CD14-positive monocyte (primary cell): ENCODE results near the gene GAP43. TPM values are rescaled to one million over a fixed set of nuclear protein-coding genes. Genes with fewer than 3 reads are reported as not detected.

Source experiments
- DNase-seq, 3 donors: peaks; one replicate each; pipeline ENCODE4 v3.0.0-alpha.2; 2011 to 2022
- H2AFZ ChIP-seq: 2 replicates; pipeline ENCODE4 v1.6.0; 2012; ENCODE audit warnings: mild to moderate bottlenecking, low read depth, low read length, inconsistent platforms; ENCODE audit not compliant: insufficient read depth, poor library complexity, severe bottlenecking
- H3K27ac ChIP-seq, 2 donors: 1 replicate in 1 of 2; 2 replicates in 1 of 2; pipeline ENCODE4 v1.5.1; 2012 to 2013; ENCODE audit warnings: low read length in 2 of 2, control low read depth in 1 of 2, inconsistent platforms in 1 of 2, low read depth in 1 of 2, mild to moderate bottlenecking in 1 of 2
- H3K27me3 ChIP-seq, 2 donors: one replicate each; pipeline versions ENCODE4 v1.6.0 to v1.6.1; 2011 to 2013; ENCODE audit warnings: low read length in 2 of 2; ENCODE audit not compliant: control insufficient read depth in 2 of 2, insufficient read depth in 2 of 2
- H3K36me3 ChIP-seq, 2 donors: replicated peaks in 1 of 2; 1 replicate in 1 of 2; 2 replicates in 1 of 2; pipeline versions ENCODE4 v1.5.1 to v1.6.1; 2012 to 2013; ENCODE audit warnings: low read length in 2 of 2, control low read depth in 1 of 2, inconsistent platforms in 1 of 2, mild to moderate bottlenecking in 1 of 2; ENCODE audit not compliant: insufficient read depth in 2 of 2, control insufficient read depth in 1 of 2
- H3K4me1 ChIP-seq, 2 donors: 1 replicate in 1 of 2; 2 replicates in 1 of 2; pipeline versions ENCODE4 v1.5.1 to v1.6.1; 2012 to 2013; ENCODE audit warnings: low read length in 2 of 2, control low read depth in 1 of 2, inconsistent platforms in 1 of 2, mild to moderate bottlenecking in 1 of 2, moderate library complexity in 1 of 2; ENCODE audit not compliant: insufficient read depth in 2 of 2, control insufficient read depth in 1 of 2
- H3K4me2 ChIP-seq: replicated peaks from 2 replicates; pipeline ENCODE3; 2012; ENCODE audit warnings: low read length, moderate library complexity, mild to moderate bottlenecking; ENCODE audit not compliant: poor library complexity, severe bottlenecking; ENCODE audit errors: extremely low read depth
- H3K4me3 ChIP-seq, 3 experiments: fragments of 200-600 bp in 1 of 3; sonication (generic) in 1 of 3; replicated peaks in 1 of 3; 1 replicate in 2 of 3; 2 replicates in 1 of 3; pipeline ENCODE4 v1.5.1; 2011 to 2013; ENCODE audit warnings: low read length in 3 of 3, mild to moderate bottlenecking in 3 of 3, control low read depth in 2 of 3, low read depth in 2 of 3, inconsistent platforms in 1 of 3, moderate library complexity in 1 of 3
- H3K79me2 ChIP-seq: 2 replicates; pipeline ENCODE4 v1.6.0; 2012; ENCODE audit warnings: mild to moderate bottlenecking, control low read depth, inconsistent platforms, low read length, moderate library complexity; ENCODE audit not compliant: insufficient read depth
- H3K9ac ChIP-seq: 2 replicates; pipeline ENCODE4 v1.6.0; 2017; ENCODE audit warnings: low read length, mild to moderate bottlenecking; ENCODE audit not compliant: insufficient read depth, poor library complexity, severe bottlenecking
- H3K9me3 ChIP-seq, 2 donors: replicated peaks in 1 of 2; 1 replicate in 1 of 2; 2 replicates in 1 of 2; pipeline versions ENCODE4 v1.5.1 to v1.6.1; 2012 to 2013; ENCODE audit warnings: low read length in 2 of 2, control low read depth in 1 of 2; ENCODE audit not compliant: control insufficient read depth in 1 of 2, insufficient read depth in 1 of 2
- H4K20me1 ChIP-seq: 2 replicates; pipeline ENCODE4 v1.6.0; 2012; ENCODE audit warnings: mild to moderate bottlenecking, low read length, control low read depth, moderate library complexity; ENCODE audit not compliant: insufficient read depth
- H3K27ac Mint-ChIP-seq, 7 donors: one replicate each; pipeline ENCODE4 v1.8.0; 2020; ENCODE audit warnings: mild to moderate bottlenecking in 7 of 7, mixed read lengths in 7 of 7, moderate library complexity in 6 of 7, inconsistent platforms in 2 of 7
- H3K27me3 Mint-ChIP-seq, 3 donors: one replicate each; pipeline ENCODE4 v1.8.0; 2021 to 2022; ENCODE audit warnings: low read depth in 3 of 3, mild to moderate bottlenecking in 3 of 3, mixed read lengths in 3 of 3, moderate library complexity in 3 of 3, inconsistent platforms in 1 of 3
- H3K36me3 Mint-ChIP-seq, 2 donors: one replicate each; pipeline ENCODE4 v1.8.0; 2020; ENCODE audit warnings: mixed read lengths in 2 of 2, inconsistent platforms in 1 of 2, mild to moderate bottlenecking in 1 of 2
- H3K4me1 Mint-ChIP-seq: one replicate; pipeline ENCODE4 v1.8.0; 2020; ENCODE audit warnings: mild to moderate bottlenecking, mixed read lengths
- H3K4me3 Mint-ChIP-seq, 2 donors: one replicate each; pipeline ENCODE4 v1.8.0; 2020; ENCODE audit warnings: mild to moderate bottlenecking in 2 of 2, mixed read lengths in 2 of 2, moderate library complexity in 1 of 2
- H3K9me3 Mint-ChIP-seq, 7 donors: one replicate each; pipeline ENCODE4 v1.8.0; 2020 to 2022; ENCODE audit warnings: mixed read lengths in 7 of 7, mild to moderate bottlenecking in 6 of 7, moderate library complexity in 6 of 7, inconsistent platforms in 2 of 7
- WGBS: methylation state at CpG from one replicate; pipeline ENCODE4 v1.1.5; 2013; ENCODE audit warnings: missing lambda C conversion rate; ENCODE audit not compliant: insufficient coverage; 5-methylcytosine and 5-hydroxymethylcytosine counted together
- intact Hi-C, 2 donors: fragments of 100-400 bp; cut with micrococcal nuclease; formaldehyde crosslinking; loops; one replicate each; pipeline versions ENCODE4 v1.15.0 to v1.15.1; 2023
- polyA plus RNA-seq, 3 donors: library from polyadenylated mRNA; depleted of rRNA in 1 of 3; unstranded in 2 of 3; stranded (reverse) in 1 of 3; fragments of 300-500 nt in 2 of 3; fragments of >200 nt in 1 of 3; fragmentation: Illumina TruSeq in 2 of 3; gene quantifications; 1 replicate in 2 of 3; 2 replicates in 1 of 3; pipeline ENCODE4 v1.2.3, GENCODE V29; 2012 to 2021
- TF ChIP-seq, protein P1 (sequence below): fragments of 200-600 bp; IDR thresholded peaks from one replicate; pipeline ENCODE4 v1.8.0; 2022; ENCODE audit warnings: antibody characterized with exemption, mild to moderate bottlenecking

GAP43 gene
- polyA plus RNA-seq, 3 donors, result not detected

DNA sequence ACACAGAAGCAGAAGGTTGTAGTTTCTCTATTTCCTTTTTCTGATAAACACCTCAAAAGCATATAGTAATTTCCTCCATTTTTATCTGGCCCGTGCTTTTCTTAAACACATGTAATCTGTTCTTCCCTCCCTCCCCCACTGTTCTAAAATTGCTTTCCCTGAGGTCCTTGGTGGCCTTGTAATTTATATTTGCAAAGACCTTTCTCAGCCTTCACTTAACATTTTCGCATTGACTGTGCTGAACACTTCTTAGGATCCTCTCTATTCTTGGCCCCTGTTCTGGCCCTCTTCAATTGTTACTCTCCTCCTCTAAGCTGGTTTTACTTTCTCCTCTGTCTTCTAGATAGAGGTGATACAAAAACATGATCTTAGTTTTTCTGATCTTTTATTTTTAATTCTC, 28.3 kb downstream of the GAP43 start:
- no peak for DNase-seq
- Histone ChIP-seq H3K4me1 (no peaks in the 10 kb centered on the region), H3K27me3 (peaks cover 3 to 6% of the 10 kb centered on the region in 2 donors), H3K79me2 (no peaks in the 10 kb centered on the region), H4K20me1 (no peaks in the 10 kb centered on the region), H3K9me3 (no peaks in the 10 kb centered on the region), H3K27ac (no peak overlapping the region), H3K9ac (no peak overlapping the region), H3K4me3 (no peak overlapping the region), H3K36me3 (no peaks in the 10 kb centered on the region), H3K4me2 (no peak overlapping the region), H2AFZ (no peak overlapping the region)
- WGBS, result 100% methylated on average over 2 of the region's 2 CpGs
- H3K4me3 Mint-ChIP-seq, result no peak overlapping the region
- intact Hi-C loops, result no loop called here
- no peak overlapping the region for H3K27ac Mint-ChIP-seq
- peaks cover 2 to 16% (median 6%) of the 10 kb centered on the region in 3 donors for H3K27me3 Mint-ChIP-seq
- peaks cover 0 to 13% (median 0%) of the 10 kb centered on the region in 7 donors for H3K9me3 Mint-ChIP-seq
- H3K36me3 Mint-ChIP-seq, result no peaks in the 10 kb centered on the region
- TF ChIP-seq, protein P1, sequence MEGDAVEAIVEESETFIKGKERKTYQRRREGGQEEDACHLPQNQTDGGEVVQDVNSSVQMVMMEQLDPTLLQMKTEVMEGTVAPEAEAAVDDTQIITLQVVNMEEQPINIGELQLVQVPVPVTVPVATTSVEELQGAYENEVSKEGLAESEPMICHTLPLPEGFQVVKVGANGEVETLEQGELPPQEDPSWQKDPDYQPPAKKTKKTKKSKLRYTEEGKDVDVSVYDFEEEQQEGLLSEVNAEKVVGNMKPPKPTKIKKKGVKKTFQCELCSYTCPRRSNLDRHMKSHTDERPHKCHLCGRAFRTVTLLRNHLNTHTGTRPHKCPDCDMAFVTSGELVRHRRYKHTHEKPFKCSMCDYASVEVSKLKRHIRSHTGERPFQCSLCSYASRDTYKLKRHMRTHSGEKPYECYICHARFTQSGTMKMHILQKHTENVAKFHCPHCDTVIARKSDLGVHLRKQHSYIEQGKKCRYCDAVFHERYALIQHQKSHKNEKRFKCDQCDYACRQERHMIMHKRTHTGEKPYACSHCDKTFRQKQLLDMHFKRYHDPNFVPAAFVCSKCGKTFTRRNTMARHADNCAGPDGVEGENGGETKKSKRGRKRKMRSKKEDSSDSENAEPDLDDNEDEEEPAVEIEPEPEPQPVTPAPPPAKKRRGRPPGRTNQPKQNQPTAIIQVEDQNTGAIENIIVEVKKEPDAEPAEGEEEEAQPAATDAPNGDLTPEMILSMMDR, result no peak
- H3K4me1 Mint-ChIP-seq, result peaks cover 2% of the 10 kb centered on the region

DNA sequence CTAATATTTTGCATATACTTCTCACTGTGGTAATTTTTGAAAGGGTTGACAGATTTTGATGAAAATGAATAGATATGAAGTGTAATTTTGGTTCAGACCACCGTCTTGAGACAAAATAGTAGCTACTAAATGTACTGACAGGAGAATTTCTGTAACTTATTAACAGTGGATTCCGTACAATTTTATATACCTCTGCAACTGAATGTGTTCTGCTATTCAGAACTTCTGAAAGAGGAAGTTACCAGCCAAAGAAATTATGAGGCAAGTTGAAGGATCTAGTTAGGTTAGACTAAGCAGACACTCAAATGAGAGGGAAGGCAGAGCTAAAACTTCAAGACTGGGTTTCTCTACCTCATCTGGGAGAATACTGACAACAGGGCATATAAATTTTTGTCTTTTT, 29.4 kb downstream of the GAP43 start:
- no peak overlapping the region for H3K9ac ChIP-seq
- no peaks in the 10 kb centered on the region for H3K9me3 ChIP-seq
- Mint-ChIP-seq H3K36me3 (no peaks in the 10 kb centered on the region), H3K27me3 (peaks cover 6 to 22% (median 9%) of the 10 kb centered on the region in 3 donors), H3K9me3 (peaks cover 0 to 9% (median 0%) of the 10 kb centered on the region in 7 donors), H3K4me1 (peaks cover 4% of the 10 kb centered on the region), H3K27ac (no peak overlapping the region), H3K4me3 (no peak overlapping the region)
- no peaks in the 10 kb centered on the region for H3K79me2 ChIP-seq
- no peak overlapping the region for H2AFZ ChIP-seq
- no peak overlapping the region for H3K27ac ChIP-seq
- DNase-seq, result peak in 1 of 3 donors; percentile 10
- peaks cover 0 to under 1% of the 10 kb centered on the region in 2 donors for H3K4me1 ChIP-seq
- no peaks in the 10 kb centered on the region for H3K36me3 ChIP-seq
- intact Hi-C loops, result no loop called here
- H3K27me3 ChIP-seq, result peaks cover 3 to 14% of the 10 kb centered on the region in 2 donors
- no peaks in the 10 kb centered on the region for H4K20me1 ChIP-seq
- TF ChIP-seq, protein P1, result no peak
- WGBS, result no CpG with 5 or more reads among the region's 2 CpGs
- no peak overlapping the region for H3K4me2 ChIP-seq
- no peak overlapping the region for H3K4me3 ChIP-seq
